ENCODE measurements around the gene PLPPR3. TPM values are rescaled to one million over a fixed set of nuclear protein-coding genes. Genes with fewer than 3 reads are reported as not detected.

Gene PLPPR3
- total RNA-seq, 4 donors from 2014 or later = not detected

DNA sequence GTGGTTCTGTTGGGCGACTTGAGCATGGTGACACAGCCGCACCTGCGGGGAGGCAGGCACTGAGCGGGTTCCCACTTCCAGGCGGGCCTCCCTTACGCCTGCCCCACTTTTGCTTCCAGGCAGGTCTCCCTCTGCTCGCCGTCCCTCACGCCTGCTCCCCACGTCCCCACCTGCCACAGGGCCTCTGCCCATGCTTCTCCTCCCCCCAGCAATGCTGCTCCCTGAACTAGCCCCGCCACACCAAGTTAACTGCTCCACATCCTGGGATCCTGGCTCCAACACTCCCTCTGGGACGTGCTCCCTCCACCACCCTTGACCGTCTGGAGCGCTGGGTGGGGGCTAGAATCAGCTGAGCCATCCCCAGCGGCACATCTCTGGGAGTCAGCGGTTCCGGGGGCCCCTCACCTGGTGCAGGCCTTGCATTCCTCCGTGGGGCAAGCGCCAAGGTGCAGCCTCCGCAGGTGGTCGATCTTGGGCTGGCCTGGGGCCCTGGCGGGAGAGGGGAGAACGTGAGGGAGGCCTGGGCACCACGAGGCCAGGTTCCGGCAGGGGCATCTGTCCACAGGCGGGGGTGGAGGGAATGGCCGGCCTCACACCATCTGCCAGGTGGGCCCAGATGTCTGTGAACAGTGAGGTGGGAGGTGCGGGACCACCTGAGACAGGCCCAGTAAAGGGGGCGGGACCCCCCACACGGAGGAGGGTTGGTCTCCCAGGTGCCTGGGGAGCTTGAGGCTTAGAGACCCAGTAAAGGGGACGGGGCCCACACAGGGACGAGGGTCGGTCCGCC is 46.9 kb upstream of the PLPPR3 start:
- 91 to 92% methylated on average over 11 to 12 of the region's 34 CpGs for WGBS, 2 donors
- peaks cover 25 to 55% (median 27%) of the 10 kb centered on the region in 3 donors for H3K4me1 ChIP-seq
- H3K4me3 ChIP-seq = no peak overlapping the region
- no peaks in the 10 kb centered on the region for H3K27me3 ChIP-seq
- DNase-seq = no peak
- intact Hi-C loops (cut with DNase I) = no loop called here
- H3K27ac ChIP-seq = peak overlapping the region; percentile 57 to 89 (median 82)
- H3K36me3 ChIP-seq = peaks cover 11 to 47% (median 23%) of the 10 kb centered on the region in 3 donors
- TF ChIP-seq, protein P1, sequence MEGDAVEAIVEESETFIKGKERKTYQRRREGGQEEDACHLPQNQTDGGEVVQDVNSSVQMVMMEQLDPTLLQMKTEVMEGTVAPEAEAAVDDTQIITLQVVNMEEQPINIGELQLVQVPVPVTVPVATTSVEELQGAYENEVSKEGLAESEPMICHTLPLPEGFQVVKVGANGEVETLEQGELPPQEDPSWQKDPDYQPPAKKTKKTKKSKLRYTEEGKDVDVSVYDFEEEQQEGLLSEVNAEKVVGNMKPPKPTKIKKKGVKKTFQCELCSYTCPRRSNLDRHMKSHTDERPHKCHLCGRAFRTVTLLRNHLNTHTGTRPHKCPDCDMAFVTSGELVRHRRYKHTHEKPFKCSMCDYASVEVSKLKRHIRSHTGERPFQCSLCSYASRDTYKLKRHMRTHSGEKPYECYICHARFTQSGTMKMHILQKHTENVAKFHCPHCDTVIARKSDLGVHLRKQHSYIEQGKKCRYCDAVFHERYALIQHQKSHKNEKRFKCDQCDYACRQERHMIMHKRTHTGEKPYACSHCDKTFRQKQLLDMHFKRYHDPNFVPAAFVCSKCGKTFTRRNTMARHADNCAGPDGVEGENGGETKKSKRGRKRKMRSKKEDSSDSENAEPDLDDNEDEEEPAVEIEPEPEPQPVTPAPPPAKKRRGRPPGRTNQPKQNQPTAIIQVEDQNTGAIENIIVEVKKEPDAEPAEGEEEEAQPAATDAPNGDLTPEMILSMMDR (IDR thresholded peaks at IDR 0.05) = no peak
- no peak for TF ChIP-seq POLR2A (IDR thresholded peaks at IDR 0.05)
- no peaks in the 10 kb centered on the region for H3K9me3 ChIP-seq

GRCh38 chr19:867855-868457 is 46.2 kb upstream of the PLPPR3 start:
- no peaks in the 10 kb centered on the region for H3K9me3 ChIP-seq
- intact Hi-C loops (cut with DNase I) = no loop called here
- peaks cover 8 to 42% (median 23%) of the 10 kb centered on the region in 3 donors for H3K36me3 ChIP-seq
- H3K27me3 ChIP-seq = peaks cover 0 to 3% (median 0%) of the 10 kb centered on the region in 4 donors
- TF ChIP-seq, protein P1 (IDR thresholded peaks at IDR 0.05) = no peak
- no peak for TF ChIP-seq POLR2A (IDR thresholded peaks at IDR 0.05)
- no peak for DNase-seq
- peak overlapping the region in 2 of 4 donors; percentile 85 to 89 for H3K27ac ChIP-seq
- 90 to 98% methylated on average over 12 to 21 of the region's 39 CpGs for WGBS, 2 donors
- H3K4me1 ChIP-seq = peaks cover 27 to 56% (median 28%) of the 10 kb centered on the region in 3 donors
- no peak overlapping the region for H3K4me3 ChIP-seq

- peaks cover 26 to 58% (median 29%) of the 10 kb centered on the region in 3 donors for H3K4me1 ChIP-seq
- intact Hi-C loops (cut with DNase I) = no loop called here
- DNase-seq = no peak
These were observed 45.6 kb upstream of the PLPPR3 start for GRCh38 chr19:867301-867793.

GRCh38 chr19:866769-867300 is 45.1 kb upstream of the PLPPR3 start:
- no peak for TF ChIP-seq POLR2A (IDR thresholded peaks at IDR 0.05)
- TF ChIP-seq, protein P1 (IDR thresholded peaks at IDR 0.05) = no peak
- 67 to 83% methylated on average over 3 to 17 of the region's 38 CpGs for WGBS, 2 donors
- DNase-seq = no peak
- intact Hi-C loops (cut with DNase I) = no loop called here
- H3K4me3 ChIP-seq = no peak overlapping the region
- H3K4me1 ChIP-seq = peaks cover 22 to 58% (median 29%) of the 10 kb centered on the region in 3 donors
- peaks cover 0 to 14% (median 0%) of the 10 kb centered on the region in 4 donors for H3K27me3 ChIP-seq
- H3K36me3 ChIP-seq = peaks cover 8 to 42% (median 23%) of the 10 kb centered on the region in 3 donors
- H3K27ac ChIP-seq = no peak overlapping the region
- H3K9me3 ChIP-seq = no peaks in the 10 kb centered on the region

More at GRCh38 chr19:867301-867793, 45.6 kb upstream of the PLPPR3 start:
- Histone ChIP-seq H3K4me3 (no peak overlapping the region), H3K27ac (no peak overlapping the region), H3K27me3 (peaks cover 0 to 9% (median 0%) of the 10 kb centered on the region in 4 donors), H3K9me3 (no peaks in the 10 kb centered on the region), H3K36me3 (peaks cover 8 to 42% (median 23%) of the 10 kb centered on the region in 3 donors)
- 79 to 85% methylated on average over 7 to 10 of the region's 16 CpGs for whole genome bisulfite sequencing, 2 donors
- no peak for TF ChIP-seq POLR2A (IDR thresholded peaks at IDR 0.05)
- TF ChIP-seq, protein P1 (IDR thresholded peaks at IDR 0.05) = no peak

Data from esophagus squamous epithelium (tissue), 5 donors.